Measurements from ENCODE around the gene PRKAG2. TPM values are rescaled to one million over a fixed set of nuclear protein-coding genes. Genes with fewer than 3 reads are reported as not detected.

Gene PRKAG2
- total and polyA plus RNA-seq, 8 donors = 7.4 to 16.7 (median 9.2) TPM

DNA sequence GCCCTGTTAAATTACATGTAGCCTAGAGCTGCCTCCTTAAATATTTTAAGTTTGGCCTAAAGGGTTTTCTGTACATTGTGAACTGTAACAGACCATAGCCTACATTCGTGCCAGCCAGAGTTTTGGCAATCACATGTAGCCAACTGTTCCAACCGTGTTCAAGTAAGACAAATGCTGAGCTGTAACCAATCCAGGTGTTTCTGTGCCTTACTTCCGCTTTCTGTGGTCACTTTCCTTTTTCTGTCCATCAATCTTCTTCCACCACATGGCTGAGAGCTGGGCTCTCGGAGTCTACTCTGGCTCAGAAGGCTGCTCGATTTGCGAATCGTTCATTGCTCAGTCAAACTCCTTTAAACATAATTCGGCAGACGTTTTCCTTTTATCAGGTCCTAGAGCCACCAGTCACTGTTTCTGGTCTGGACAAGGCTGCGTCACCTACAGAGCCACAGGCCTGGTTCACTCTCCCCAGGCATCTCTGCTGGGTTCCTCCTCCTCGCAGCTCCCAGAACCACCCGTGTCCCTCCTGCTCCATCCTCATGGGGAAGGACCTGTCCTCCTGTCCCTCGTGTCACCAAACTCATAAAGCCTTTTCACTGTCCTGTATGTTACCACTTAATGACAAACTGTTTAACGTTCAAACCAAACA lies 199.2 kb downstream of the PRKAG2 start:
- Histone ChIP-seq H3K27me3 (no peaks in the 10 kb centered on the region), H3K4me3 (no peak overlapping the region), H3K9me3 (no peaks in the 10 kb centered on the region), H3K4me1 (peaks cover 8 to 13% (median 10%) of the 10 kb centered on the region in 3 donors), H3K36me3 (no peaks in the 10 kb centered on the region), H3K27ac (peak overlapping the region; percentile 19 to 48 (median 41))
- TF ChIP-seq, protein P1, sequence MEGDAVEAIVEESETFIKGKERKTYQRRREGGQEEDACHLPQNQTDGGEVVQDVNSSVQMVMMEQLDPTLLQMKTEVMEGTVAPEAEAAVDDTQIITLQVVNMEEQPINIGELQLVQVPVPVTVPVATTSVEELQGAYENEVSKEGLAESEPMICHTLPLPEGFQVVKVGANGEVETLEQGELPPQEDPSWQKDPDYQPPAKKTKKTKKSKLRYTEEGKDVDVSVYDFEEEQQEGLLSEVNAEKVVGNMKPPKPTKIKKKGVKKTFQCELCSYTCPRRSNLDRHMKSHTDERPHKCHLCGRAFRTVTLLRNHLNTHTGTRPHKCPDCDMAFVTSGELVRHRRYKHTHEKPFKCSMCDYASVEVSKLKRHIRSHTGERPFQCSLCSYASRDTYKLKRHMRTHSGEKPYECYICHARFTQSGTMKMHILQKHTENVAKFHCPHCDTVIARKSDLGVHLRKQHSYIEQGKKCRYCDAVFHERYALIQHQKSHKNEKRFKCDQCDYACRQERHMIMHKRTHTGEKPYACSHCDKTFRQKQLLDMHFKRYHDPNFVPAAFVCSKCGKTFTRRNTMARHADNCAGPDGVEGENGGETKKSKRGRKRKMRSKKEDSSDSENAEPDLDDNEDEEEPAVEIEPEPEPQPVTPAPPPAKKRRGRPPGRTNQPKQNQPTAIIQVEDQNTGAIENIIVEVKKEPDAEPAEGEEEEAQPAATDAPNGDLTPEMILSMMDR (IDR thresholded peaks at IDR 0.05) = no peak
- FAIRE-seq = no peak
- ATAC-seq = peak; percentile 77 to 82 (median 82)
- peak in 4 of 6 donors; percentile 37 to 58 (median 43) for DNase-seq
- intact Hi-C loops (cut with DNase I) = no loop called here
- 30 to 31% methylated on average over 14 of the region's 14 CpGs for WGBS, 2 donors

DNA sequence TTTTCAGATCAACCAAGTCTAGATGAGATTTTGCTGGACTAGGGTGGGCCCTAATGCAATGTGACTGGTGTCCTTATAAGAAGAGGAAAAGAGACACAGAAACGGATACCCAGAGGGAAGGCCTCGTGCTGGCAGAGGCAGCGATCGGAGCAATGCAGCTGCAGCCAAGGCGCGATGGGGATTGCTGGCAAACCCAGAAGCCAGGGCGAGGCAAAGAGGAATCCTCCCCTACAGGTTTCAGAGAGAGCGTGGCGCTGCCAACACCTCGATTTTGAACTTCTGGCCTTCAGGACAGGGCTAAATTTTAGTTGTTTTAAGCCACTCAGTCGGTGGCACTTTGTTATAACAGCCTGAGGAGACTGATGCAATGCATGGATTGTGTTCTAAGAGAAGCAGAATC lies 200.2 kb downstream of the PRKAG2 start:
- no peak overlapping the region for H3K27ac ChIP-seq
- peaks cover 8 to 15% (median 10%) of the 10 kb centered on the region in 3 donors for H3K4me1 ChIP-seq
- no peaks in the 10 kb centered on the region for H3K27me3 ChIP-seq
- intact Hi-C loops (cut with DNase I) = no loop called here
- no peak for ATAC-seq
- DNase-seq = no peak
- WGBS, 2 donors = 79 to 83% methylated on average over 11 of the region's 11 CpGs
- no peak overlapping the region for H3K4me3 ChIP-seq
- H3K36me3 ChIP-seq = no peaks in the 10 kb centered on the region
- no peak for FAIRE-seq
- no peaks in the 10 kb centered on the region for H3K9me3 ChIP-seq
- TF ChIP-seq, protein P1 (IDR thresholded peaks at IDR 0.05) = no peak

DNA sequence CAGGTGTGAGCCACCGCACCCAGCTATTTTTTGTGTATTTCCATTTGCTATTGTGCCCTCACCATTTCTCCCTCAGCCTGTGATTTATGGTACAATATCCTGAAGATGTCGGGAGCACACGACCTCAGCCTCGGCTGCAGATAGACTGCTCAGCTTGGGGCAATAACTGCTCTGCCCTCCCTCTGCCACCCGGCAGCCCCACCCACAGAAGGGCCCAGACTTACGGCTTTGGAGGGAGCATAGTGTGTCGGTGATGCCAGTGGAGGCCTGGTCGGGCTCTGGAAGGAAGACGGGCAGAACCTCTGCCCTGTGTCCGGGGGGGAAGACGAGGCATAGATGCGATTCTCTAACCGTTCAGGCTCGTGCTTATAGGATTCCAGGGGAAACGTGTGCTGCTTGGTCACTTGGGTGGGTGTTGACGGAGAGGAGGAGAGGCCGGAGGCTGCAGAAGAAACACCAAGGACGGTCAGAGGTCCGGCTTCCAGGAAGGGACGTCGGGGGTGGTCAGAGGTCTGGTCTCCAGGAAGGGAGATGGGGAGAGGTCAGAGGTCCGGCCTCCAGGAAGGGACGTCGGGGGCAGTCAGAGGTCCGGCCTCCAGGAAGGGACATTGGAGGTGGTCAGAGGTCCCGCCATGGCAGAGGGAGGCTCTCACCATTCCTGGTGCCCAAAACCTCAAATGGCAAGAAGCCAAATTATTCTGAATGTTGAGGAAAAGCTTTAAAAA lies 201.6 kb downstream of the PRKAG2 start:
- peaks cover 8 to 15% (median 10%) of the 10 kb centered on the region in 3 donors for H3K4me1 ChIP-seq
- no peak for DNase-seq
- no peak overlapping the region for H3K4me3 ChIP-seq
- no peak overlapping the region for H3K27ac ChIP-seq
- no peak for ATAC-seq
- 94 to 96% methylated on average over 26 of the region's 26 CpGs for WGBS, 2 donors
- no peaks in the 10 kb centered on the region for H3K36me3 ChIP-seq
- H3K27me3 ChIP-seq = no peaks in the 10 kb centered on the region
- no peaks in the 10 kb centered on the region for H3K9me3 ChIP-seq
- no peak for FAIRE-seq
- TF ChIP-seq, protein P1 (IDR thresholded peaks at IDR 0.05) = no peak
- intact Hi-C loops (cut with DNase I) = no loop called here

DNA sequence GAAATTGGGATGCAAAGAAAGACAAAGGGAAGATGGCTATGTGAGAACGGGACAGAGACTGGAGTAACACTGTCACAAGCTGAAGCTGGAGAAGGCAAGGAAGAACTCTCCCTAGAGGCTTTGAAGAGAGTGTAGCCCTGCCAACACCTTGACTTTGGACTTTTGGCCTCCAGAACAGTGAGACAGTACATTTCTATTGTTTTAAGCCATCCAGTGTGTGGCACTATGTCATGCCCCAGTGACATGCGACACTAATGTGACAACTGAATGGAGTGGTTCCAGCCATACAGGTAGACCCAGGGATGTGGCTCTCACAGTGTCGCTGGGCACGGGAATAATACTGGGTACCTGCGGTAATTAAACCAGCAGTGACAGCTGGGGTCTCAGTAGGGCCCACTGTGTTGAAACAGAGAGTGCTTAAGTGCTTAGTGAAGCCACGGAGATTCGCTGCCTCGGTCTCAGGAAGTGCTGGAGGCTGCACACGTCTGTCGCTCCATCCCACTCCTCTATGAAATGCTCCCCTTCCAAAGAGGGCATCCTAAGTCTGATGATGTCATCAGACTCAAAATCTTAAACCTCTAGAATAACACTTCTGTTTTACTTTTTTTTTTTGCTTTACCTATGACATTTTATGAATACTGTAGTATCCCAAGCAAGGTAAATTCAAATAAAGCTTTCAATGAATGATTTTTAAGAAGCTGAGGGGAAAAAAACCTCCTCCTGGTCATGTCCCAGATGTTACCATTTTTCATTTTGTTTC lies 202.6 kb downstream of the PRKAG2 start:
- TF ChIP-seq, protein P1 (IDR thresholded peaks at IDR 0.05) = no peak
- intact Hi-C loops (cut with DNase I) = no loop called here
- no peak for DNase-seq
- WGBS, 2 donors = 96 to 98% methylated on average over 10 of the region's 10 CpGs
- no peak for FAIRE-seq
- no peaks in the 10 kb centered on the region for H3K27me3 ChIP-seq
- H3K27ac ChIP-seq = no peak overlapping the region
- no peak for ATAC-seq
- peaks cover 8 to 15% (median 10%) of the 10 kb centered on the region in 3 donors for H3K4me1 ChIP-seq
- no peaks in the 10 kb centered on the region for H3K9me3 ChIP-seq
- no peaks in the 10 kb centered on the region for H3K36me3 ChIP-seq
- H3K4me3 ChIP-seq = no peak overlapping the region
